ENCODE data around the gene NADSYN1. TPM values are rescaled to one million over a fixed set of nuclear protein-coding genes. Genes with fewer than 3 reads are reported as not detected.

NADSYN1 gene
- total and polyA plus RNA-seq, 4 donors, result 62.8 to 79.3 (median 65.0) TPM

GRCh38 chr11:71518506-71519471 lies 65.8 kb downstream of the NADSYN1 start:
- no peak for ATAC-seq (ENCODE audit: insufficient read depth, low FRiP score)
- WGBS, 2 donors, result 95 to 96% methylated on average over 29 to 55 of the region's 55 CpGs
- H3K27me3 ChIP-seq (ENCODE audit: control insufficient read depth in 3 of 3, insufficient read depth in 3 of 3, low read length in 2 of 3), result no peaks in the 10 kb centered on the region
- H3K4me1 ChIP-seq (ENCODE audit: control insufficient read depth in 5 of 5, insufficient read depth in 5 of 5, low read length in 5 of 5), result no peaks in the 10 kb centered on the region
- no peaks in the 10 kb centered on the region for H3K36me3 ChIP-seq (ENCODE audit: control insufficient read depth in 4 of 4, insufficient read depth in 4 of 4, low read length in 4 of 4)
- TF ChIP-seq CTCF (IDR thresholded peaks at IDR 0.05; ENCODE audit: control extremely low read depth, extremely low read depth), result no peak
- H3K4me3 ChIP-seq, result no peak overlapping the region
- no peak overlapping the region for H3K9ac ChIP-seq (ENCODE audit: insufficient read depth in 1 of 2, low read length in 2 of 2)
- no peak for DNase-seq
- no peak overlapping the region for H3K27ac ChIP-seq (ENCODE audit: low read depth in 1 of 2, low read length in 1 of 2)
- no peaks in the 10 kb centered on the region for H3K9me3 ChIP-seq (ENCODE audit: control insufficient read depth in 4 of 4, insufficient read depth in 3 of 4, low read length in 3 of 4)

DNA sequence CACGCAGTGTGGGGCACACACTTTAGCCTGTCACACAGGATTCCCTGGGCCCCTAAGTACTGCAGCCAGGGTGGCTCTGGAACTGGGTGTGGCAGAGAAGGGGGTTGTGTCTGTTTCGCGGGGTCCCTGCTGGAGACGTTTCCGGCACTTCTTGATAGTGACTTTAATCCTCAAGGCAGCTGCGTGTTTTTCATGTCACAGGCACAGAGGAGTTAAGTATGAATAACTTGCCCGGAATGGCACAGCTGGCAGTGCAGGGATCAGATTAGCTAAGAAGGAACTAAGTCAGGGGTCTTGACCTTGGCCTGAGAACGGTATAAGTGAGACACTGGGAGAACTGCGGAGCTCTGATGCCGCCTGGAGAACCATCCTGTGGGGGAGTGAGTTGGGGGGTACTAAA lies 66.5 kb downstream of the NADSYN1 start:
- H3K27me3 ChIP-seq (ENCODE audit: control insufficient read depth in 3 of 3, insufficient read depth in 3 of 3, low read length in 2 of 3), result no peaks in the 10 kb centered on the region

DNA sequence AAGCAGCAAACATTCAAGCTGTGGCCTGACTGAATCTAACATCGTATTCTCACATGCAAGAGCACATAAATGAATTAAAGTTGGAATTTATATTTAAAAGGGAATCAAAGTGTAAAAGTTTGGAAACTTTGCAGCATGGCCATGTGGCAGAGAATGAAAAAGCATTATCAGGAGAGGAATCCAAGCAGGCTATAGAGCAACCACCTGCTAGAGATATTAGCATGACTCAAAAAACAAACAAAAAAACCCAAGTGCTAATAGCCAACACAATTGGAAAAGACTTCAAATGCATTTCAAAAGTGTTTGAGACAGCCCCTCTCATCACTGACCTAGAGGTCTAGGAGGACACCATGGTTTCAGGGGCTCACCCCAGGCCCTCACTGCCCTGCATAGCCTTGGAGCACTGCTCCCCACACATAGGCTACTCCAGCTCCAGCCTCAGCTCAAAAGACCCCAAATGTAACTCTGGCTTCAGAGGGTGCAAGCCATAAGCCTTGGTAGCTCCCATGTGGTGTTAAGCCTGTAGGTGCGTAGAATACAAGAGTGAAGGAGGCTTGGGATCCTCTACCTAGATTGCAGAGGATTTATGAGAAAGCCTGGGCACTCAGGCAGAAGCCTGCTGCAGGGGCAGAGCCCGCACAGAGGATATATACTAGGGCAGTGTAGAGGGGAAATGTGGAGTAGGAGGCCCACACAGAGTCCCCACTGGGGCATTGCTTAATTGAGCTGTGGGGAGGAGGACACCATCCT lies 72.4 kb downstream of the NADSYN1 start:
- DNase-seq (no peak), ATAC-seq (ENCODE audit: insufficient read depth, low FRiP score) (no peak)
- H3K9me3 ChIP-seq (ENCODE audit: control insufficient read depth in 4 of 4, insufficient read depth in 3 of 4, low read length in 3 of 4), result no peaks in the 10 kb centered on the region
- H3K27ac ChIP-seq (ENCODE audit: low read depth in 1 of 2, low read length in 1 of 2), result no peak overlapping the region
- H3K9ac ChIP-seq (ENCODE audit: insufficient read depth in 1 of 2, low read length in 2 of 2), result no peak overlapping the region
- H3K4me3 ChIP-seq, result no peak overlapping the region
- no peaks in the 10 kb centered on the region for H3K4me1 ChIP-seq (ENCODE audit: control insufficient read depth in 5 of 5, insufficient read depth in 5 of 5, low read length in 5 of 5)
- WGBS, 2 donors, result 65 to 86% methylated on average over 3 of the region's 3 CpGs
- no peak for TF ChIP-seq CTCF (IDR thresholded peaks at IDR 0.05; ENCODE audit: control extremely low read depth, extremely low read depth)
- H3K27me3 ChIP-seq (ENCODE audit: control insufficient read depth in 3 of 3, insufficient read depth in 3 of 3, low read length in 2 of 3), result no peaks in the 10 kb centered on the region
- no peaks in the 10 kb centered on the region for H3K36me3 ChIP-seq (ENCODE audit: control insufficient read depth in 4 of 4, insufficient read depth in 4 of 4, low read length in 4 of 4)

More for the DNA sequence above, 66.5 kb downstream of the NADSYN1 start:
- no peak for TF ChIP-seq CTCF (IDR thresholded peaks at IDR 0.05; ENCODE audit: control extremely low read depth, extremely low read depth)
- WGBS, 2 donors, result 78 to 87% methylated on average over 10 of the region's 10 CpGs
- Histone ChIP-seq H3K27ac (ENCODE audit: low read depth in 1 of 2, low read length in 1 of 2) (no peak overlapping the region), H3K4me3 (no peak overlapping the region), H3K9me3 (ENCODE audit: control insufficient read depth in 4 of 4, insufficient read depth in 3 of 4, low read length in 3 of 4) (no peaks in the 10 kb centered on the region), H3K36me3 (ENCODE audit: control insufficient read depth in 4 of 4, insufficient read depth in 4 of 4, low read length in 4 of 4) (no peaks in the 10 kb centered on the region), H3K9ac (ENCODE audit: insufficient read depth in 1 of 2, low read length in 2 of 2) (no peak overlapping the region), H3K4me1 (ENCODE audit: control insufficient read depth in 5 of 5, insufficient read depth in 5 of 5, low read length in 5 of 5) (no peaks in the 10 kb centered on the region)
- DNase-seq (no peak), ATAC-seq (ENCODE audit: insufficient read depth, low FRiP score) (no peak)

Measured in lung (tissue), 12 donors.